Spinal cord (tissue), 10 donors: Measurements from ENCODE around the gene C10orf143. TPM values are rescaled to one million over a fixed set of nuclear protein-coding genes. Genes with fewer than 3 reads are reported as not detected.

Experiments used
- DNase-seq, 6 donors: peaks; one replicate each; pipeline versions ENCODE4 v3.0.0 to v3.0.0-alpha.2; 2013 to 2015; ENCODE audit warnings: low spot score in 6 of 6, low read depth in 4 of 6
- H3K27ac ChIP-seq: one replicate; pipeline ENCODE4 v1.5.1; 2013; ENCODE audit warnings: low read depth, low read length, control low read depth
- H3K27me3 ChIP-seq: one replicate; pipeline ENCODE4 v1.6.1; 2013; ENCODE audit warnings: low read length; ENCODE audit not compliant: control insufficient read depth, insufficient read depth
- H3K36me3 ChIP-seq: one replicate; pipeline ENCODE4 v1.6.1; 2013; ENCODE audit warnings: low read length; ENCODE audit not compliant: control insufficient read depth, insufficient read depth
- H3K4me1 ChIP-seq: one replicate; pipeline ENCODE4 v1.6.1; 2013; ENCODE audit warnings: low read length; ENCODE audit not compliant: control insufficient read depth, insufficient read depth
- H3K4me3 ChIP-seq: one replicate; pipeline ENCODE4 v1.5.1; 2013; ENCODE audit warnings: low read depth, low read length, control low read depth
- H3K9me3 ChIP-seq: one replicate; pipeline ENCODE4 v1.6.1; 2013; ENCODE audit warnings: low read length; ENCODE audit not compliant: control insufficient read depth, insufficient read depth
- WGBS: methylation state at CpG from one replicate; pipeline ENCODE4 v1.1.5; 2013; ENCODE audit warnings: missing lambda C conversion rate; ENCODE audit not compliant: insufficient coverage; 5-methylcytosine and 5-hydroxymethylcytosine counted together
- polyA plus RNA-seq, 2 donors: library from polyadenylated mRNA; unstranded; fragments of 120-200 nt; gene quantifications; one replicate each; pipeline ENCODE4 v1.2.1, GENCODE V29; 2013; ENCODE audit not compliant: insufficient read length in 2 of 2
- total RNA-seq, 2 donors: library from RNA; depleted of rRNA in 1 of 2; stranded (reverse); fragments of 120-200 nt in 1 of 2; fragments of >200 nt in 1 of 2; gene quantifications; one replicate each; pipeline versions ENCODE4 v1.2.3 to v1.2.4, GENCODE V29; 2013 to 2014
- donor health status: healthy.

C10orf143 gene
- total and polyA plus RNA-seq, 4 donors = 0.79 to 4.5 (median 3.0) TPM

DNA sequence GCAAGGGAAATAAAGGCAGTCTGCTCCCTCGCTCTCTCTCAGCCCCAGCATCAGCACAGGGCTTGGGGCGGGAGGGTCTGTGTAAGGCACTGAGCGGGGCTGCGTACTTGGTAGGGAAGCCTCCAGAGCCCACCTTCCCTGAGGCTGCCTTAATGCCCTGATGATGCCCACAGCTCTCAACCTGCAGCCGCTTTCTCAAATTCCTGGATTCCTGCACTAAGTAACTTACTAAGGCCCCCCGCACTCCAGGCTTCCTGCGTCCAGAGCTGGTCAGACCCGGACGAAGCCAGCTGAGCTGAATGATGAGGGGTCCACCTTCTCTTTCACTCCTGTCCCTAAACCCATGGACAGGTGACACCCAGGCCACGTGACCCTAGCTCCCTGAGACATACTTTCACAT lies 63.3 kb downstream of the C10orf143 start:
- Histone ChIP-seq H3K36me3 (peaks cover 3% of the 10 kb centered on the region), H3K4me3 (no peak overlapping the region), H3K4me1 (no peaks in the 10 kb centered on the region), H3K9me3 (no peaks in the 10 kb centered on the region), H3K27me3 (no peaks in the 10 kb centered on the region), H3K27ac (no peak overlapping the region)
- 85% methylated on average over 10 of the region's 10 CpGs for WGBS
- DNase-seq = no peak

DNA sequence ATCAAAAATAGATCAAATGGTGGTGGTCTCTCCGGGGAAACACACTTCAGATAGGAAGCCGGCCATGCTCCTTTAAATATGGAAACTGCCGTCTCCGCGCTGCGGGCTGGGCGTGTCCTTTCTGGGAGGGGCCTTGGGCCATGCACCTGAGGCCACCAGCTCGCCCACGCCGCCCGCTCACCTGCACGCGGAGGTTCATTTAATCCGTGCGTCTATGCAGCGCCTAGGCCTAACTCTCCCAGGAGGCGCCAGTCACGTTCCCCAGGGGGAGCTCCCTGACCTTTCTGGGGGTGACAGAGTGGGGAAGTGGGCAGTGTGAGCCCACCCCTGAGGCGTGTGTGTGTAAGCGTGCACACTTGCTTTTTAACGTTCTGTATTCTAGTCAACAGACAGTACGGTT lies 64.0 kb downstream of the C10orf143 start:
- Histone ChIP-seq H3K9me3 (no peaks in the 10 kb centered on the region), H3K4me1 (no peaks in the 10 kb centered on the region), H3K27ac (no peak overlapping the region), H3K27me3 (no peaks in the 10 kb centered on the region), H3K36me3 (peaks cover 3% of the 10 kb centered on the region), H3K4me3 (no peak overlapping the region)
- 82% methylated on average over 14 of the region's 22 CpGs for WGBS
- DNase-seq = no peak

DNA sequence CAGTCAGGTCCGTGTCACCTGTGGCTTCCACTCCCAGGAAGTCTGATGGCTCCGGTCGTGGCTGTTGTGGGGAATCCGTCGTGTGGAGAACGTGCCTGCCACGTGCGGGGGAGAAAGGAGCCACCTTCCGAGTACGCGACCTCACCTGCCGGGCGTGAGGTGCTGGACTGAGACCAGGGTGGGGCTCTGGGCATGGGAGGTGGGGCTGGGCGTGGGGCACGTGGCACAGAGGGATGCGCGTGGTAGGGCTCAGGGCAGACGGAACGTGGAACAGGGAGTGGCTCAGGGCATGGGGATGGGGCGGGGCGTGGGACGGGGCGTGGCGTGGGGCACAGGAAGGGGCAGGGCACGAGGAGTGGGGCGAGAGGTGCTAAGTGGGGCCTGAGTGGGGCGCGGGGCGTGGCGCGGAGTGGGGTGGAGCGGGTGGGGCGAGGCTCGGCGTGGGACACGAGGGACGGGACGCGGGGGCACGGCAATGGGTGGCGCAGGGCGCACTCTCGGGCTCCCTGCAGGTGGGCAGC lies 64.8 kb downstream of the C10orf143 start:
- Histone ChIP-seq H3K9me3 (no peaks in the 10 kb centered on the region), H3K4me1 (no peaks in the 10 kb centered on the region), H3K27ac (no peak overlapping the region), H3K36me3 (peaks cover 3% of the 10 kb centered on the region), H3K4me3 (no peak overlapping the region), H3K27me3 (no peaks in the 10 kb centered on the region)
- 94% methylated on average over 40 of the region's 43 CpGs for WGBS
- no peak for DNase-seq

DNA sequence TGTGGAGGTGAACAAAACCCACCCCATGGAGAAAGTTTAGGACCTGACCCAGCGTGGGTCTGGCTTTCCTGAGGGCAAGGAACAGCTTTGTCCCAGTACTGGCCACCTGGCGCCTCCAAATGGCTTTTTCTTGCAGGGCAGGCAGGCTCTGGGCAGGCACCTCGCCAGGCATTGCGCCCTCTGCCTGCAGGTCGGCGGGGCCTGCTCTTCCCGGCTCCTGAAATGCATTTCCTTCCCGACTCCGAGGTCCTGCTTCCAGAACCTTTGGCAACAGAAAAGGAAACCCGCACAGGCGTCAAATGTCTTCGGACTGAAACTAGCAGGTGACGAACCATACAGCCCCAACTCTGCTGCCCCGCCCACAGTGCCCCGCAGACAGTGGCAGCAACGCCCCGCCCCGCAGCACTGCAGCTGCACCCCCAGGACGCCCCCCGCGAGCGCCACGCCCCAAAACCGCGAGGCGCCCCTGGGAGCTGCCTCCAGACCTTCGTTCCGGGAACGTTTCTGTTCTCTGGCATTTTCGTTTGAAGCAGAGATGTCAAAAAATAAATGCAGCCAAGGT lies 65.5 kb downstream of the C10orf143 start:
- no peaks in the 10 kb centered on the region for H3K4me1 ChIP-seq
- no peak overlapping the region for H3K4me3 ChIP-seq
- no peaks in the 10 kb centered on the region for H3K9me3 ChIP-seq
- DNase-seq = no peak
- peaks cover 3% of the 10 kb centered on the region for H3K36me3 ChIP-seq
- H3K27me3 ChIP-seq = no peaks in the 10 kb centered on the region
- WGBS = 72% methylated on average over 30 of the region's 30 CpGs
- no peak overlapping the region for H3K27ac ChIP-seq

DNA sequence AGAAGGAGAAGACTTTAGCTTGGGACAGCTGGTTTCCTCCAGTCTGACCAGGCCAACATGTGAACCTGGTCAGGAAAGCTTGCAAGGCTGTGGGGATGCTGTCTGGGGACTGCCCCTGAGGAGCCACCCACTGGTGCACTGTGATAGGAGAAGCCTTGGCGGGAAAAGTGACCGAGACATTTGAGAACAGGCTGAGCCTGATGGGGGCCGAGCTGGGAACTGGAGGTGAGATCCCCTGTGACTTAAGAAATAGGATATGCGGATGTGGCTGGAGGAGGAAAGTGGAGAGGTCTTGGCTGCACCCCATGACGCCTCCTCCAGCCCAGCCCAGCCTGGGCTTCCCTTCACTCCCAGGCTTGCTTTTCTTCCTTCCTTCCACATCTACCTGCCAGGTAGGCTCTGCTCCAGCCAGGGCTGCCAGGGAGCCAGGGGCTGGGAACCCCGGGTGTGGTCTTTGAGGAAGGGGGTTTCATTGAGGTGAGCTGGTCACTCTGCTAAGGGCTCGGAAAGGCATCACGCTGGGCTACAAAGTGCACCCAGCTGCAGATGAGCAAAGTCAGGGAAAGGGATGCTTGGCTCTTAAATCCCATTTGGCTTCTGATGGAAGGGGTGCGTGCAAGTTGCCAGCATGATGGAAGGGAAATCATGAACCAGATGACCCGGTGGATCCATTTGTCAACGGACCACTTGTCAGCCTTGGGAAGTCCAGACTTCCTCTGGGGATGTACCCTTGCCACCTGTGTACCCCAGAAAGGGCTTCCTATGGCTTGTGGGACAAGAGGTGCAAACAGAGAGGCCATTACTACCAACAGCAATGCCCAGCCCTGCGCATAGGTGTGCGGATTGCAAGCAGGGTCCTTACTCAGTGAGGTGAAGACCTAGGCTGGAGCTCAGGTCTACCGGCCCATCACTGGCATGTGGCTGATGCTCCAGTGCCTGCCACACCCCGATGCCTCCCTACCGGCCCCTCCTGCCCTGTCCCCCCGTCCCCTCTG lies 66.3 kb downstream of the C10orf143 start:
- H3K36me3 ChIP-seq = peaks cover 2% of the 10 kb centered on the region
- no peaks in the 10 kb centered on the region for H3K9me3 ChIP-seq
- no peak overlapping the region for H3K4me3 ChIP-seq
- 84% methylated on average over 15 of the region's 17 CpGs for WGBS
- no peaks in the 10 kb centered on the region for H3K4me1 ChIP-seq
- no peaks in the 10 kb centered on the region for H3K27me3 ChIP-seq
- H3K27ac ChIP-seq = no peak overlapping the region
- no peak for DNase-seq

DNA sequence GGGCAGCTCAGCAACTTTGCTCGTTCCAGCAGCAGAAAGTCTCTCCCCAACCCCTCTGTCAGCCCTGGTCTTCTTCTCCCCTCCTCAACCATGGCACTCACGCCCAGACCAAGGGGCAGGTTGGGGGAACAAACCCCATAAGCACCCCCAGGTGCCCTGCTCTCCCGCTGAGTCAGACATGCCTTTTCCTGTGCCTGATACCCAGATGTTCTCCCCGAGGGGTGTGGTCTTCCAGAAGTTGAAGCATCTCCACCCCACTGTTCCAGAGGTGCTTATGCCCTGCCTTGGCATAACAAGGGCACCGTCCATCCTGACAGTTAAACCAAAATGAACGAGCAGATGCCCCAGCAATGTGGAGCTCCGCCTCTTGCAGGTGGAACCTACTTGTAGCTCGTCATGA lies 67.1 kb downstream of the C10orf143 start:
- Histone ChIP-seq H3K4me1 (no peaks in the 10 kb centered on the region), H3K27me3 (no peaks in the 10 kb centered on the region), H3K4me3 (no peak overlapping the region), H3K36me3 (no peaks in the 10 kb centered on the region), H3K27ac (no peak overlapping the region), H3K9me3 (no peaks in the 10 kb centered on the region)
- DNase-seq = no peak
- 74% methylated on average over 8 of the region's 8 CpGs for WGBS

DNA sequence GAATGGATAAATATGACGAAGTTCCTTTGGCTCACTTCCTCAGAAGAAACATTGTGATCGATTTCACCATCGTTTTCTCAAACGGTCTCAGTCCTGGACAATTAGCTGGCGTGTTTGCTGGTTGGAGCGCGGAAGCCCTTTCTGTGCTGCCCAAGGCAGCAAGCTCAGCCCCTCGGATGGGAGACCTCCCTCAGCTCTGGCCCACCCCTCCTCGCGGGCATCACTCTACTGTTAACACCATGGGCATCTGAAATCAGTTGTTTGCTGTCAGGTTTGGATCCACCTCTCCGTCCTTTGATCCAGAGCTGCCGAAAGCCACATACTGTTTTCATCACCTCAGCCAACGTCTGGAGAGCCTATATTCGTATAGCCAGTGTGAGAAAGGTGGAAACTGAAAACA lies 68.2 kb downstream of the C10orf143 start:
- Histone ChIP-seq H3K36me3 (no peaks in the 10 kb centered on the region), H3K4me3 (no peak overlapping the region), H3K27ac (no peak overlapping the region), H3K4me1 (no peaks in the 10 kb centered on the region), H3K9me3 (no peaks in the 10 kb centered on the region), H3K27me3 (no peaks in the 10 kb centered on the region)
- WGBS = 77% methylated on average over 8 of the region's 14 CpGs
- DNase-seq = no peak

DNA sequence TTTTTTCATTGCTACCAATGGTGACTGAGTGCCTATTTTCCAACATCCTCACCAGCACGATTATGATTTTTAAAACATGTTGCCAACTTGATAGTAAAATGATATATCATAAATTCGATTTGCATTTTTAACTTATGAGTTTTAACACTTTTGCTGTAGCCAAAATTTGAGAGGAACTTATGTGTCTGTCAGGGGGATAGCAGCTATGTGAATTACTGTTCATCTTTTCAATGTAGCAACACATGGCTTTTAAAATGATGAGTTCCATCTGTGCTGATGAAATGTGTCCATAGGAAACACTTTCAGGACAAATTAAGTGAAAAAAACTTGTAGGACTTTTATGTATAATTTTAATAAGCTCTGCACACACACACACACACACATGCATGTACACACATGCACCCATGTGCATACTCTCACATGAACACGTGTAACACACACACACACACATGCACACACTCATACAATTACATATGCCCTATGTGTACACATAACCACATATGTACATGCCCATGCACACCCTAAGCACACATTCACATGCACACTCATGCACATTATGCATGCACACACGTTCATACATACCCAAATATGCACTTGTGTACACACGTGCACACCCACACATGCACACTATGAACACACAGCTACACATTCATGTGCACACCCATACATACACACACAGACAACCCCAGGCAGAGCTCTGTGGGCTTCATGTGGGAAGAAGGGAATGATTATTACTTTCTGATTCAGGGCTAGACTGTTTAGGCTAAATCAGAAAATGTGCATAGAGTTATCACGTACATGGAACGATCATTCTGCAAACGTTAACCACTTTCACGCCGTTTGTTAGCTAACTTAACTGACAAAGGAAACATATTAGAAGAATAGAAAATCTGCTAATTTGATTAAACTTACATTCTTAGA lies 68.9 kb downstream of the C10orf143 start:
- H3K27me3 ChIP-seq = no peaks in the 10 kb centered on the region
- no peaks in the 10 kb centered on the region for H3K9me3 ChIP-seq
- WGBS = 82% methylated on average over 3 of the region's 10 CpGs
- H3K27ac ChIP-seq = no peak overlapping the region
- H3K36me3 ChIP-seq = no peaks in the 10 kb centered on the region
- peak in 1 of 6 donors; percentile 70 for DNase-seq
- no peak overlapping the region for H3K4me3 ChIP-seq
- no peaks in the 10 kb centered on the region for H3K4me1 ChIP-seq

DNA sequence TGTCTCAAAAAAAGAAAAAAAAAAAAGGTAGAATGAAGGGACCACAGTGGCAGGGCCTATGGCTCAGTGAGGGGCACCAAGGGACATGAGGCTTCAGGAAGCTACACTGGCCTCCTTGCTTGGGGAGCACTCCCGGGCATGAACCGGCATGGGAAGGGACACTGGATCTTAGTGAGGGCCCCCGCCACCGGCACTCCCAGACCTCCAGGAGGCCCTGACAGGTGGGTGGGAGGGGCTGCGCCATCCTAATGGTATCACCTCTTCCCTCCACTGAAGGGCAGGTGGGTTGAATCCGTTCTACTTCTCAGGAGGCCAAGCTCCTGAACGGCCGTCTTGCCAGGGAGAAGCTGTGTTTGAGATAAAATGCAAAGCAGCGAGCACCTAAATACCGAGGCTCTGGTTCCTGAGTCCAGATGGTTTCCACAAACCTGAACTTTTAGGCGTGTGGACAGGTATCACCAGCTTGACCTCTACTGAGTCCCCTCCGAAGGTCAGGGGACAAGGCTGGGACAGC lies 69.8 kb downstream of the C10orf143 start:
- Histone ChIP-seq H3K4me1 (no peaks in the 10 kb centered on the region), H3K36me3 (no peaks in the 10 kb centered on the region), H3K27me3 (no peaks in the 10 kb centered on the region), H3K4me3 (no peak overlapping the region), H3K9me3 (no peaks in the 10 kb centered on the region), H3K27ac (no peak overlapping the region)
- WGBS = 93% methylated on average over 5 of the region's 12 CpGs
- DNase-seq = no peak
